Stimulated activated CD4-positive, alpha-beta T cell treated with anti-CD3 and anti-CD28 coated beads, Interleukin-1b, Interleukin-23, amount 100 ng/mL, for 4 hours (primary cell): Measurements from ENCODE around the gene ELMOD2.

ENCODE experiments used
- DNase-seq, 2 donors: peaks; one replicate each; pipeline ENCODE4 v3.0.0-alpha.2; 2020; ENCODE audit warnings: low read depth in 2 of 2

ELMOD2 gene

DNA sequence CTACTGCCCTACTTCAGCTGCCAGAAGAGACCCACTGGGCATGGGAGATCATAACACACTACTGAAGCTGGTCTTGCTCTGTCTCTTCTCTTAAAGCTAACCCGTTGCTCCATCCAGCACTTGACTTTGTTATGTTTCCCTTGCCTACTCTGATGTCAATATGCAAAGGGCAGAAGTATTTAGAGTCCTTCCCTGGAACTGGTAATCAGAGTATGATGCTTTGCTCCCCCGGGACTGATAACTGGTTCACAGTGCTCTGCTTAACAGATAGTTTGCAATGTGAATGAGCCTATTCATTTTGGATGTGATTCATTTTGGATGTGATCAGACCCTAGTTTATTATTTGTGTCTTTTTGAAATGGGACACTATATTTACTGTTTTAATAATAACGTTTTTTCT is 57.1 kb downstream of the ELMOD2 start:
- DNase-seq: no peak

GRCh38 chr4:140584439-140584838 is 60.5 kb downstream of the ELMOD2 start:
- no peak for DNase-seq

- no peak for DNase-seq
Measured at GRCh38 chr4:140595065-140595464, 71.1 kb downstream of the ELMOD2 start.

DNA sequence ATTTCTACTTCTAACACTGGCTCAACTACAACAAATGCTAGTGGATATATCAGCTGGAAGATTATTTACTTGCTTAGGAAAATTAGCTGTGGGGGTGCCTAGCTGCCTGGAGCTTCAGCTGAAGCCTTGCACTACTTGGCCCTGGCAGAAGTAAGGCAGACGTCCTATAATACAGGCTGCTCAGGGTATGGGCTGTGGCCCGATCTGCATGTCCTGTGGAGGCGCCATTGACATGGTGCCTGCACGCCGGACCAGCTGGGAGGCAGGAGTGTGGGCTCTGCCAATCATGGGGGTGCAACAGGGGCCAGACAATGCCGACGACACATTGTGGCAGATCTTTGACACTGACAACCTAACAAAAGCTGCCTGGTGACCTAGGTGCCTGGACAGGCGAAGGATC is 76.4 kb downstream of the ELMOD2 start:
- no peak for DNase-seq

DNA sequence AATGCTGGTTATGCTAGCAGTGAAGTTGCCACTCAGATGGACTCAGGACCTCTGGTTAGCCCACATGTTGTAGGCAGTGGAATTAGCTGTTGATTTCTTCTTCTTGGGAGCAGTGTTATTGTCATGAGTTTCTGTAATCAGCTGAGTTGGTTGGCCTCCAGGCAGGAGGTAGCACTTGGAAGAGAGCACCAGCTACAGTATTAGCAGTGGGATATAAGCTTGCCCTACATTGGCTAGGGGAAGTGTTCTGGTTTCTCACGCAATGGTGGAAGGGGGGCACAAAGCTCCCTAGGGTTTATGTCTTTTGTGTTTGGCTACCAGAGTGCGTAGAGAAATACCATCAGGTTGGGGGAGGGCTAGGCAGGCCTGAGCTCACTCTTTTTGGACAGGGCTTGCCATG is 78.7 kb downstream of the ELMOD2 start:
- no peak for DNase-seq

GRCh38 chr4:140603286-140603685 is 79.3 kb downstream of the ELMOD2 start:
- no peak for DNase-seq
